Adrenal gland (tissue), 12 donors: ENCODE results near the gene ATF6B. TPM values are rescaled to one million over a fixed set of nuclear protein-coding genes. Genes with fewer than 3 reads are reported as not detected.

Experiments used
- DNase-seq, 7 donors: peaks; one replicate each; pipeline ENCODE4 v3.0.0-alpha.2; 2019 to 2020
- H3K27ac ChIP-seq, 5 donors: fragments of 200-600 bp; sonication (generic) in 4 of 5; 1 replicate in 3 of 5; 2 replicates in 2 of 5; pipeline versions ENCODE4 v1.5.1 to v1.8.0; 2016 to 2020; ENCODE audit warnings: mild to moderate bottlenecking in 1 of 5
- H3K27me3 ChIP-seq: fragments of 200-600 bp; 2 replicates; pipeline ENCODE4 v1.8.0; 2021
- H3K36me3 ChIP-seq, 2 donors: fragments of 200-600 bp; replicated peaks in 1 of 2; 1 replicate in 1 of 2; 2 replicates in 1 of 2; pipeline versions ENCODE4 v1.5.1 to v1.8.0; 2018 to 2022
- H3K4me1 ChIP-seq, 2 donors: fragments of 200-600 bp; replicated peaks in 1 of 2; 1 replicate in 1 of 2; 2 replicates in 1 of 2; pipeline versions ENCODE4 v1.5.1 to v1.8.0; 2018 to 2021
- H3K4me3 ChIP-seq, 4 donors: fragments of 200-600 bp; sonication (generic) in 3 of 4; one replicate each; pipeline ENCODE4 v1.5.1; 2016 to 2018
- H3K9me3 ChIP-seq, 3 donors: fragments of 200-600 bp; sonication (generic) in 1 of 3; replicated peaks in 1 of 3; 1 replicate in 2 of 3; 2 replicates in 1 of 3; pipeline versions ENCODE4 v1.5.1 to v1.8.0; 2016 to 2021
- POLR2A ChIP-seq, 2 donors: fragments of 450-650 bp; IDR thresholded peaks; one replicate each; pipeline ENCODE4 v1.6.1; 2017; ENCODE audit warnings: antibody characterized with exemption in 2 of 2, mild to moderate bottlenecking in 2 of 2, moderate library complexity in 1 of 2
- WGBS, 4 donors: extraction: QIAGEN DNeasy Blood & Tissue Kit in 2 of 4; methylation state at CpG; one replicate each; pipeline versions ENCODE4 v1.1.5 to v1.1.7; 2013 to 2017; 5-methylcytosine and 5-hydroxymethylcytosine counted together
- intact Hi-C, 2 donors: fragments of 100-400 bp; cut with DNase I; formaldehyde crosslinking; loops; one replicate each; pipeline versions ENCODE4 v1.14.1 to v1.15.0; 2022 to 2023
- polyA plus RNA-seq, 3 donors: library from polyadenylated mRNA; stranded (reverse); fragments of 200-250 nt in 2 of 3; fragments of 350-450 nt in 1 of 3; fragmentation: Illumina TruSeq in 1 of 3; extraction: RNeasy Lipid Tissue Mini Kit (QIAGEN cat#74804) in 1 of 3; gene quantifications; one replicate each; pipeline ENCODE4 v1.2.3, GENCODE V29; 2013 to 2014
- total RNA-seq, 9 donors: library from RNA; depleted of rRNA in 4 of 9; stranded (reverse); fragments of >200 nt in 4 of 9; fragments of 120-200 nt in 1 of 9; fragmentation: NEBNext Ultra II Directional in 1 of 9; extraction: Animal tissue kit (Norgen Biotek cat#: 25700) in 1 of 9; gene quantifications; one replicate each; pipeline versions ENCODE4 v1.1.0 to v1.2.4, GENCODE V29; 2013 to 2023
- TF ChIP-seq, protein P1 (sequence below), 6 experiments: fragments of 450-650 bp in 4 of 6; fragments of 200-600 bp in 2 of 6; sonication (generic) in 1 of 6; IDR thresholded peaks; 1 replicate in 5 of 6; 2 replicates in 1 of 6; pipeline versions ENCODE4 v1.5.1 to v1.8.0; 2016 to 2021; ENCODE audit warnings: antibody characterized with exemption in 6 of 6, mild to moderate bottlenecking in 2 of 6, moderate library complexity in 1 of 6
- donor health status: healthy with polysubstance abuse.
- donor health status: Bipolar disorder and iron deficiency.
- donor health status: DM: yes; HTN: yes; CAD: no.
- donor health status: DM: no; HTN: no; CAD: no.
- donor health status: DM: no; HTN: no; CAD: no.
- donor health status: DM: yes; HTN: yes; CAD: no.

Gene ATF6B
- total and polyA plus RNA-seq, 12 donors: 17.7 to 136 (median 44.2) TPM

- TF ChIP-seq, protein P1, sequence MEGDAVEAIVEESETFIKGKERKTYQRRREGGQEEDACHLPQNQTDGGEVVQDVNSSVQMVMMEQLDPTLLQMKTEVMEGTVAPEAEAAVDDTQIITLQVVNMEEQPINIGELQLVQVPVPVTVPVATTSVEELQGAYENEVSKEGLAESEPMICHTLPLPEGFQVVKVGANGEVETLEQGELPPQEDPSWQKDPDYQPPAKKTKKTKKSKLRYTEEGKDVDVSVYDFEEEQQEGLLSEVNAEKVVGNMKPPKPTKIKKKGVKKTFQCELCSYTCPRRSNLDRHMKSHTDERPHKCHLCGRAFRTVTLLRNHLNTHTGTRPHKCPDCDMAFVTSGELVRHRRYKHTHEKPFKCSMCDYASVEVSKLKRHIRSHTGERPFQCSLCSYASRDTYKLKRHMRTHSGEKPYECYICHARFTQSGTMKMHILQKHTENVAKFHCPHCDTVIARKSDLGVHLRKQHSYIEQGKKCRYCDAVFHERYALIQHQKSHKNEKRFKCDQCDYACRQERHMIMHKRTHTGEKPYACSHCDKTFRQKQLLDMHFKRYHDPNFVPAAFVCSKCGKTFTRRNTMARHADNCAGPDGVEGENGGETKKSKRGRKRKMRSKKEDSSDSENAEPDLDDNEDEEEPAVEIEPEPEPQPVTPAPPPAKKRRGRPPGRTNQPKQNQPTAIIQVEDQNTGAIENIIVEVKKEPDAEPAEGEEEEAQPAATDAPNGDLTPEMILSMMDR (IDR thresholded peaks at IDR 0.05): no peak
- TF ChIP-seq POLR2A (IDR thresholded peaks at IDR 0.05): no peak
- H3K4me3 ChIP-seq: no peak overlapping the region
- H3K27me3 ChIP-seq: no peaks in the 10 kb centered on the region
- intact Hi-C loops: no loop called here
- H3K9me3 ChIP-seq: no peaks in the 10 kb centered on the region
- no peak for DNase-seq
- 71 to 83% (median 79%) methylated on average over 4 of the region's 4 CpGs for WGBS, 4 donors
- H3K27ac ChIP-seq: no peak overlapping the region
- peaks cover 9 to 10% of the 10 kb centered on the region in 2 donors for H3K4me1 ChIP-seq
- H3K36me3 ChIP-seq: no peaks in the 10 kb centered on the region
Measured at GRCh38 chr6:32133786-32134185, 5.7 kb upstream of the ATF6B start.

DNA sequence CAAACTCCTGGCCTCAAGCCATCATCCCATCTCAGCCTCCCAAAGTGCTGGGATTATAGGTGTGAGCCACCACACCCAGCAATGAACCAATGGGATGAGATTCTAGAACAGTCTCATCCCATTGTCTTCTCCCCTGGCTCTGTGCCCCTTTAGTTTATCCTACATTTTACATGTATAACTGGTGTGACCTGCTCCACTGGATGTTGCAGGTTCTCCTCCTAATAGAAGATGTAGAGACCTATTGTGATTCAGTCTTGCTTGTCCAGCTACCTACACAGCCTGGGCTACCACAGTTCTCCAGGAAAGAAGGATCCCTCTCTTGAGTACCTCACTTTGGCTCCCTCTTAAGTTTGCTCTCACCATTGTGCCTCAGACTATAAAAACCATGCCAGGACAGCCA, 4.1 kb upstream of the ATF6B start:
- Histone ChIP-seq H3K9me3 (no peaks in the 10 kb centered on the region), H3K4me3 (no peak overlapping the region), H3K4me1 (peaks cover 17 to 19% of the 10 kb centered on the region in 2 donors), H3K36me3 (no peaks in the 10 kb centered on the region), H3K27ac (no peak overlapping the region), H3K27me3 (no peaks in the 10 kb centered on the region)
- TF ChIP-seq, protein P1 (IDR thresholded peaks at IDR 0.05): no peak
- TF ChIP-seq POLR2A (IDR thresholded peaks at IDR 0.05): no peak
- DNase-seq: peak in 1 of 7 donors; percentile 12
- intact Hi-C loops: no loop called here

- peak in 1 of 7 donors; percentile 12 for DNase-seq
- no peak overlapping the region for H3K27ac ChIP-seq
- WGBS, 4 donors: 88 to 92% (median 90%) methylated on average over 14 of the region's 14 CpGs
- intact Hi-C loops: no loop called here
- no peaks in the 10 kb centered on the region for H3K9me3 ChIP-seq
- no peaks in the 10 kb centered on the region for H3K36me3 ChIP-seq
- TF ChIP-seq, protein P1 (IDR thresholded peaks at IDR 0.05): no peak
- TF ChIP-seq POLR2A (IDR thresholded peaks at IDR 0.05): no peak
- no peak overlapping the region for H3K4me3 ChIP-seq
- H3K4me1 ChIP-seq: peaks cover 20 to 25% of the 10 kb centered on the region in 2 donors
- H3K27me3 ChIP-seq: no peaks in the 10 kb centered on the region
Measured at GRCh38 chr6:32131439-32131948, 3.4 kb upstream of the ATF6B start.

- intact Hi-C loops: no loop called here
Measured at GRCh38 chr6:32129297-32130088, 1.4 kb upstream of the ATF6B start.

More at GRCh38 chr6:32129297-32130088, 1.4 kb upstream of the ATF6B start:
- Histone ChIP-seq H3K4me1 (peaks cover 20 to 29% of the 10 kb centered on the region in 2 donors), H3K4me3 (peak overlapping the region; percentile 37 to 93 (median 78)), H3K9me3 (no peaks in the 10 kb centered on the region), H3K36me3 (peaks cover 0 to 19% of the 10 kb centered on the region in 2 donors), H3K27ac (peak overlapping the region; percentile 53 to 95 (median 92)), H3K27me3 (no peaks in the 10 kb centered on the region)
- TF ChIP-seq, protein P1 (IDR thresholded peaks at IDR 0.05): no peak
- TF ChIP-seq POLR2A (IDR thresholded peaks at IDR 0.05): no peak
- DNase-seq: no peak
- 15 to 34% (median 29%) methylated on average over 16 to 22 of the region's 22 CpGs for WGBS, 4 donors
